GM18508 (cell line): Measurements from ENCODE around the gene AGER.
"Not testable (repeated sequence)": the region's sequence is repeated elsewhere in the genome, so short reads cannot be mapped to it uniquely, and the experiment has no call there.

ENCODE experiments used
- ATAC-seq: cut with Tn5 transposase; IDR thresholded peaks from one replicate; pipeline ENCODE4 v1.9.1; 2021; ENCODE audit warnings: moderate number of reproducible peaks; ENCODE audit not compliant: insufficient read depth, unreplicated experiment

The AGER gene

GRCh38 chr6:32184084-32184640 is at the start of gene AGER:
AGER (minus strand) TSS chr6:32184253; CDS start chr6:32184222, 31 bp downstream.
- ATAC-seq, result no peak

GRCh38 chr6:32226434-32226833 is 42.4 kb upstream of the AGER start:
- ATAC-seq, result no peak

GRCh38 chr6:32224696-32225095 is 40.6 kb upstream of the AGER start:
- ATAC-seq, result no peak

GRCh38 chr6:32223258-32224235 is 39.5 kb upstream of the AGER start, which contains the start of gene NOTCH4:
NOTCH4 (minus strand) TSS chr6:32224067; CDS start chr6:32223928, 139 bp downstream.
- ATAC-seq, result no peak

GRCh38 chr6:32222333-32223230 is 38.5 kb upstream of the AGER start:
- ATAC-seq, result no peak

GRCh38 chr6:32220021-32220420 is 36.0 kb upstream of the AGER start:
- no peak for ATAC-seq

- no peak for ATAC-seq
These were observed 34.1 kb upstream of the AGER start for GRCh38 chr6:32218167-32218566.

GRCh38 chr6:32216998-32217397 is 32.9 kb upstream of the AGER start:
- no peak for ATAC-seq

- ATAC-seq, result no peak
These were observed 32.2 kb upstream of the AGER start for GRCh38 chr6:32216285-32216684.

DNA sequence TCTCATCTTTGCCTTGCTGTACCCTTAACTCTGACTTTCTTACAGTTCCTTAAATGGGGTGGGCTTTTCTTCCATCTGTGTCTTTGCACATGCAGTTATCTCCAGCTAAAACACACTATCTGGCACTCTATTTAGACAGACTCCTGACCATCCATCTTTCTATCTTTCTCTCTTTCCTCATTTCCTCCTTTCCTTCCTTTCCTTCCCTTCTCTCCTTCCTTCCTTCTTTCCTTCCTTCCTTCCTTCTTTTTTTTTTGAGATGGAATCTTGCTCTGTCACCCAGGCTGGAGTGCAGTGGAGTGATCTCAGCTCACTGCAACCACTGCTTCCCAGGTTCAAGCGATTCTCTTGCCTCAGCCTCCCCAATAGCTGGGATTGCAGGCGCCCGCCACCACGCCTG is 31.6 kb upstream of the AGER start:
- no peak for ATAC-seq

DNA sequence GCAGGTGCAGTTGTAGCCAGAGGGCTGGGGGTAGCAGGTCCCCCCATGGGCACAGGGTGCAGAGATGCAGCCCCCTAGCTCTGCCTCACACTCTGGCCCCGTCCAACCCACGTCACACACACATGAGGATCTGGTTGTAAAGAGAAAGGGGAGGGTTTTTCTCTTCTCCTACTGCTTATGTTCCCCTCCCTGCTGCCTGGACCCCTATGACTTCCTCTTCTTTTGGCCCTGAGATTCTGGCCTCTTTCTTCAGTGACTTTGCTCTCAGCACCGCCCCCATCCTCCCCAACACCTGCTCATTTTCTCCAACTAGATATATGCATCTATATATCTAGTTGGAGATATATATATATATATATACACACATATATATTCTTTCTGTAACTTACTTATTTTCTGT is 30.1 kb upstream of the AGER start:
- ATAC-seq, result no peak

- no peak for ATAC-seq
These were observed 29.6 kb upstream of the AGER start for GRCh38 chr6:32213649-32214048.

DNA sequence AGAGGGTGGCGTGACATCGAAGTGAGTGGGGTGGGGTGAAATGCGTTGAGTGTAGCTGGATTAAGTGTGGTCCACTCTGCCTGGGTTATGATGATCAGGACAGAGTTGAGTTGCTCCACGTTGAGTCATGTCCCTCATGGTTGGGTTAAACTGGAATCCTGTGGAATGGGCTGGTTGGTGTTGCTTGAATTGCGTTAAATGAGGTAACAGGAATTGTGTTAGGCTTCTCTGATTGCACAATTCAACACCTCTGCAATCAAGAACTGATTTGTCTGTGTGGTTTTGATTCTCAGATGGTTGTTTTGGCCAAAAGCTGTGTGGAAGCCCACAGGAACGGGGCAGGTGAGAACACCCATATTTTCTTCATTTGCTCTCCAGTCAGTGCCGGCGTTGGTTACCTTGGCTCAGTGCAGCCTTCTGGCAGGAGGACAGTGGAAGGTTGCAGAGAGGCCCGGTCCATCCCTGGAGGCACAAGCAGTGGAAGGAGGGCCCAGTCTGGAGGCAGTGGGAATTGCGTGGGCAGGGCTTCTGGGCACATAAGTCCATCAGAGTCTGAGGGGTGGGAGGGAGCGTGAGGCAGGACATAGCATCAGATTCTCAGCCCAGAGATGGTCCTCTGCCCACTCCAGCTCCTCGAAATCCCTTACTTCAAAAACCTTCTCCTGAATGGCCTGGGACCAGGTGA is 28.2 kb upstream of the AGER start:
- ATAC-seq, result no peak

GRCh38 chr6:32211432-32211831 is 27.4 kb upstream of the AGER start:
- not testable (repeated sequence) for ATAC-seq

DNA sequence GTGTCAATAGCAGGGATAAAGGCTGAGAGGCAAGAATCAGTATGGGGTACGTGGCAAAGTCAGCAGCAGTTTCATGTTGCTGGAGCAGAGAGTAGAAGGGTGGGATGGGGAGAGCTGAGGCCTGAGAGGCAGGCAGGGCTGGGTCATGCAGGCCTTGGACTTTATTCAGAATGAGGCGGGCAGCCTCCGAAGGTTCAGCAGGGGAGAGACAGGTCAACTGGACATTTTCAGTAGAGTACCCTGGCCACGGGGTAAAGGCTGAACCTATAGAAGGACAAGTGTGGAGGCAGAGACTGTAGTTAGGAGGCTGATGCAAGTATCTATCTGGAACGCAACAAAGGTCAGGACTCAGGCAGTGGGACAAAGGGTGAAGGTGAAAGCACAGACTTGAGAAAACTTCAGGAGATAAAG is 26.1 kb upstream of the AGER start:
- no peak for ATAC-seq

GRCh38 chr6:32208996-32209395 is 24.9 kb upstream of the AGER start:
- no peak for ATAC-seq

DNA sequence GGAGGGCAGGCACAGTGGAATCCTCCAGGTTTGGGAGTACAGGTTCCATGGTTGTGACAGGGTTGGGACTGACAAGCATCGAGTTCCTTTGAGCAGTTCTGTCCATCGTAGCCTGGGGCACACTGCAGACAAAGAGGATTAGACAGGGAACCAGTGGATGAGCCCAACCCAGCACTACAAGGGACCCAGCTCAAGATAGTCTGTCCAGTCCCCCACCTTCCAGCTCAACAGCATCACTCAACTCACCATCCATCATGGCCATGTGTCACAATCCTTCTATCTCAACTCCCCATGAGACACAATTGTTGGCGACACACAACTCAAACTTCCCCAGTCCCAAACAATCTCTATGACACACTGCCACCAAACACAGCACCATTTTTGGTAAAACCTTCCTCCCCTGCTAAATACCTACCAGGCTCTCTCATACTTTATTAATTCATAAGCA is 20.2 kb upstream of the AGER start:
- ATAC-seq, result no peak

- ATAC-seq, result no peak
These were observed 19.6 kb upstream of the AGER start for GRCh38 chr6:32203426-32204267.

GRCh38 chr6:32202186-32202585 is 18.1 kb upstream of the AGER start:
- ATAC-seq, result no peak
